Loucy (cell line): ENCODE measurements around the gene RIMBP2.

Experiments
- CTCF ChIP-seq: fragments of 200-600 bp; sonication (generic); conservative IDR thresholded peaks from 2 replicates; pipeline ENCODE4 v1.5.1; 2014; ENCODE audit warnings: mild to moderate bottlenecking, antibody characterized with exemption, low read length
- EZH2phosphoT487 ChIP-seq: fragments of 200-600 bp; IDR thresholded peaks from 2 replicates; pipeline ENCODE4 v1.6.1; 2018; ENCODE audit warnings: antibody characterized with exemption, mild to moderate bottlenecking, moderate library complexity, borderline replicate concordance

- TF ChIP-seq EZH2phosphoT487 (no peak), CTCF (no peak)
Observed at GRCh38 chr12:130500835-130501330, 215.2 kb downstream of the RIMBP2 start.
